Central memory CD4-positive, alpha-beta T cell (primary cell): ENCODE measurements around the gene SMPD4.
"Not testable (repeated sequence)": the region's sequence is repeated elsewhere in the genome, so short reads cannot be mapped to it uniquely, and the experiment has no call there.

ENCODE experiments used
- DNase-seq: peaks from one replicate; pipeline ENCODE4 v3.0.0; 2022

The SMPD4 gene

GRCh38 chr2:130185896-130186295, 4.5 kb upstream of the SMPD4 start:
- no peak for DNase-seq

- DNase-seq, result no peak
Measured at GRCh38 chr2:130185436-130185835, 4.0 kb upstream of the SMPD4 start.

- DNase-seq, result no peak
Measured at GRCh38 chr2:130183512-130184373, 2.3 kb upstream of the SMPD4 start.

GRCh38 chr2:130182826-130183511, 1.6 kb upstream of the SMPD4 start:
- DNase-seq, result not testable (repeated sequence)

GRCh38 chr2:130181880-130182682, 679 bp upstream of the SMPD4 start, which contains the start of gene MZT2B:
MZT2B (plus strand) TSS chr2:130182262; CDS start chr2:130182283, 21 bp downstream.
- DNase-seq, result peak; percentile 92

GRCh38 chr2:130180404-130181324, 738 bp downstream of the SMPD4 start:
- not testable (repeated sequence) for DNase-seq

GRCh38 chr2:130174866-130175265, 6.5 kb downstream of the SMPD4 start:
- not testable (repeated sequence) for DNase-seq

- DNase-seq, result no peak
Measured at GRCh38 chr2:130169896-130170295, 11.5 kb downstream of the SMPD4 start.

- not testable (repeated sequence) for DNase-seq
Measured at GRCh38 chr2:130169163-130169562, 12.2 kb downstream of the SMPD4 start.

GRCh38 chr2:130166611-130167010, 14.8 kb downstream of the SMPD4 start:
- DNase-seq, result not testable (repeated sequence)

- no peak for DNase-seq
Measured at GRCh38 chr2:130165293-130166016, 15.9 kb downstream of the SMPD4 start.

GRCh38 chr2:130162968-130163367, 18.4 kb downstream of the SMPD4 start:
- DNase-seq, result no peak

GRCh38 chr2:130162486-130162885, 18.9 kb downstream of the SMPD4 start:
- not testable (repeated sequence) for DNase-seq

- not testable (repeated sequence) for DNase-seq
Measured at GRCh38 chr2:130160838-130161705, 20.3 kb downstream of the SMPD4 start.

GRCh38 chr2:130160131-130160530, 21.3 kb downstream of the SMPD4 start:
- DNase-seq, result no peak

GRCh38 chr2:130159376-130159775, 22.0 kb downstream of the SMPD4 start:
- DNase-seq, result not testable (repeated sequence)

GRCh38 chr2:130158631-130159030, 22.8 kb downstream of the SMPD4 start:
- DNase-seq, result no peak

GRCh38 chr2:130157825-130158514, 23.4 kb downstream of the SMPD4 start:
- not testable (repeated sequence) for DNase-seq

- DNase-seq, result not testable (repeated sequence)
Measured at GRCh38 chr2:130157354-130157753, 24.0 kb downstream of the SMPD4 start.
